NCI-H82 treated with DMSO at 0.1 percent for 48 hours (cell line): ENCODE data around the gene RNU6-8.
A peak's percentile ranks its signal among the peaks of the same experiment; 100 is the strongest.

ENCODE experiments used
- DNase-seq: peaks from one replicate; lab custom pipeline; 2025; ENCODE audit not compliant: unreplicated experiment; lab: John Stamatoyannopoulos, UW

Gene RNU6-8

GRCh38 chr14:32205554-32205953, 2.5 kb upstream of the RNU6-8 start:
- no peak for DNase-seq

- DNase-seq: no peak
Measured at GRCh38 chr14:32203928-32204357, 874 bp upstream of the RNU6-8 start.

DNA sequence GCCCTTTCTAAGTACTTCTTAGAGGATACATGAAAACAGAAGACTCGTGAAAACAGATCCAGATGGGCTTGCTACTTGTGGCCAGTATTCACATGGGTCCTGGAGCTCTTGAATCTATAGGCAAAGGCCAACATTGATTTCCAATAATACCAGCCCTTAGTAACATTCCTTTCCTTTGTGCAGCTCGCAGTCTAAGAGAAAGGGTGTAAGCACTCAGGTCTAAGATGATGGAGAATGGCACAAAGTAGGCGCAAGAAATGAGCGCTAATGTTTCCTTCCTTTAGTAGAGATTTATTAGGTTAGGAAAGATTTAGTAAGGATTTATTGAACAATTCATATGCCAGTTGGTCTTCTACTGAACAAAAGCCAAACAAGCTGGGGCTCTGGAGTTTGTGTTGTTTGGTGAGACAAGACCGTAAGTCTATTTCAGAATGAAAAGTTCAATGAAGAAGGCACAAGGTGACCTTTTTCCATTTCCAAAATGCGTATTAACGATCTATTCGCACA, 525 bp downstream of the RNU6-8 start:
- DNase-seq: peak; percentile 33

- peak; percentile 44 for DNase-seq
Measured at GRCh38 chr14:32201816-32202490, 1.1 kb downstream of the RNU6-8 start, which contains the start of gene RNU6-7. TSS of gene RNU6-7 (plus strand) at chr14:32202045.

- DNase-seq: peak; percentile 62
Measured at GRCh38 chr14:32201193-32201815, 1.8 kb downstream of the RNU6-8 start.

DNA sequence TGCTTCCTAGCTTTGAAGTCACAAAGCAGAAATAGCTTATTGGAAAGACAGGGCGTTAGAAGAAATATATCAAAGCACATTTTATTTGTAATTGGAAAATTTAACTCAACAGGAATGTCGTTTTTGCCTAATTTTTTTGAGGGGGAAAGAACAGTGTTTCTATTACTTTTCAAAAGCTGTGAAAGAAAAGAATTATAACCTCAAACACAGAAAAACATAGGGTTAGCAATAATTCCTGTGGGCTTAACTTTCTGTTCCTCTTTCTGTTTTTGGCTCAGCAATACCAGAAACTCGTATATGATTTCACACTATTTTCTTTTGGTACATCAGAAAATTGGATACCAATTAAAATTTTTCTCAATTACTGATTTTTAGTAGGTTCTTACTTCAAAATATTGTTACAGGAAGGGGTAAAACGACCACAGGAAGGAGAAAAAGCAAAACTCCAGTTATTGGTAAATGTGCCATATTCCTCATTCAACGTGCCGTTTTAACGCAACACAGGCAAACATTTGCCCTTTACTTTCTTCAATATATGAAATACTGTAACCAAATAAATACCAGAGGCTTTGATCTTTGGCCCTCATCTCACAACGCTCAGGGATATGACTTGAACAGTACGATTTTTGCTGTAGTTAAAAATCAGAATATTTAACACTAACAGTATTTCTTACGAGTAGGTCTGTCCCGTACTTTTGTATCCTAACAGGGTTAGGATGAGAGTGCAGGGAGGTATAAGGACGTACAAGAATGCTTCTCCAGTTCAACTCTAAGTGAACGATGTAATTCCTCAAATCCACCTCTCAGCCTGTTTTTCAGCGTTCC, 2.5 kb downstream of the RNU6-8 start:
- no peak for DNase-seq

DNA sequence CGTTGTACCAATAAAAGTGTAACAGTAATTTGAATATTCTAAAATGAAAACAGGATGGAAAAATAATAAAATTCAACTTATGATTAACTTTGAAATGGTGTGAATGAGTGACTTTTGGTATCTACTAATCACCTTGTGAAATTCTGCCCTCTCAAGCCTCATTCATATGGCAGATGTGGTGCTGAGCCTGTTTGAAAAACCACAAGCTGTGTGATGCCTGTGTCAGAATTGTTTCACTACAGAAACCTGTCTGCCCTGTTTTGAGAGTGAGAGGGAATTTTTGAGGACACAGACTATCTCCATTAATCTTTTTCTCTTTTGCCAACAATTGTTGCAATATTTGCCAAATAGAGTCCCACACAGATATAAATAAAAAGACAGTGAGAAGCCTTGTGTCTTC, 5.2 kb downstream of the RNU6-8 start:
- DNase-seq: no peak

GRCh38 chr14:32195636-32196035, 7.4 kb downstream of the RNU6-8 start:
- DNase-seq: no peak

- DNase-seq: no peak
Measured at GRCh38 chr14:32193532-32193931, 9.5 kb downstream of the RNU6-8 start.

DNA sequence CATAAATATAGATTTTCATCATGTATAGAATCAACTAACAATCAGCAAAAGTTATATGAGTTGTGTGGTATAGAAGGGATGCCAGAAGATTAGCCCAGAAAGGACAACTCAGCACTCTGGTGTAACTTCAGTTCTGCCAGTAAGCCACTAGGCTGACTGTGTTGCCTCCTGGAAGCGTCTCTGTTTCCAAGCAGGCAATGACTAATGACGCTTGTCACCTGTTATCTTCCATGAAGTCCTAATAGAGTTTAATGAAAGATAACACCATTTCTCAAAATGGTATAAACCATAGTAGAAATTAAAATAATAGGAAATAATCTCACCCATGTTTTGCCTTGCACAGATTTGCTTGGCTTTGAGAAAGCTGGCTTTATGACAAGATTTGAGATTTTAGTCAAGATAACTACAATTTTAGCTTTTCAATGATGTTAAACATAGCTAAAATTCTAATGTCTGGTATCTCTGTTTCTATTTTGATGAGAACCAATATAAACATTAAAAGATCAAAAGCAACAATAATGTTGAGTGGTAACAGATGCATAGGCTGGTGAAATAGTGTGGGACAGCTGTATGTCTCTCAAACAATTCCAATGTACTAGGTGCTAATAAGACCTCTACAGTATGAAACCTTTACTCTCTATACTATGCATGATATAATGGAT, 10.2 kb downstream of the RNU6-8 start:
- DNase-seq: no peak

DNA sequence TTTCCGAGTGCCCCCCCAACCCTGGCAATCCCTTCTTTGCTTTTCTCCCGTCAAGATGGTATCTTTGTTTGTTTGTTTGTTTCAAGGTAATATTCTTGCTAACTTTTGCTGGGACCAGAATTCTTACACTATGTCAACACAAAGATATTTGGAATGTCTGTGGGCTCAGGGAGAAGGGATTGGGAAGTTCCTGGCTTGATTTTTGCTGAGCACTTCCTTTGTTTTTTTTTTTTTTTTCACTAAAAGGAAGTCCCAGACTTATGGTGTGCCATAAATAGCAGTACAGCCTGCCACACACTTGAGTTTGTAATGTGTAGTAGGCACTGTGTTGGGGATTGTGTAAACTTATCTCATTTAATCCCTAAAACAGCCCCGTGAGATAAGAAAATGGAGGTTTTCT, 12.4 kb downstream of the RNU6-8 start:
- no peak for DNase-seq

DNA sequence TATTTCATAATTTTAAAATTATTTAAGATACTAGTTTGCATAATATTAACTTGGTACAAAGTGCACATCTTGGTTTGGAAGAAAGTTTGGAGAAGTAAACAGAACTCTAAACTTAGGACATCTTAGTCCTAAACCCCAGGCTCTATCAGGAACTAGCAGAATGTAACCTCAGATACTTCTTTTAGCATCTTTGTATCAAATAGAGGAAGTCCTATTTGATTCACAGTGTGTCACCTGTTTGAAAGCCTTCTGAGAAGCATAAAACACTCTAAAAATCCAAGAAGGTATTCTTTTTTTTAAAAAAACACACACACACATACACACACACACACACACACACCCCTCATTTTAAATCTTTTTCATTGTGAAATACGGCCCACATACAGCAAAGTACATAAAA, 13.3 kb downstream of the RNU6-8 start:
- DNase-seq: no peak

- no peak for DNase-seq
Measured at GRCh38 chr14:32186248-32186647, 16.8 kb downstream of the RNU6-8 start.

DNA sequence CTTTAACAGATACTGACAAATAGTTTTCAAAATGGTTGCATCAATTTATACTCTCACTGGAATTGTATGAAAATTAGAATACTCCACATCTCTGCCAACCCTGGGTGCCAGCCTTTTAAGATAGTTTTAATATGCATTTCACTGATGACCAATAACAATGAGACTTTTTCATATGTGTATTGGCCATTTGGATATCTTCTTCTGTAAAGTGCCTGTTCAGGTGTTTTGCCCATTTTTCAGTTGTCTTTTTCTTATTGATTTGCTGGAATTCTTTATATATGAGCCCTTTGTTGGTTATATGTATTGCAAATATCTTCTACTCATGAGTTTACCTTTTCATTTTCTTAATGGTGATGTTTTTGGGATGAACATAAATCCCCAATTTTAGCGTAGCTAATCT, 18.0 kb downstream of the RNU6-8 start:
- no peak for DNase-seq

DNA sequence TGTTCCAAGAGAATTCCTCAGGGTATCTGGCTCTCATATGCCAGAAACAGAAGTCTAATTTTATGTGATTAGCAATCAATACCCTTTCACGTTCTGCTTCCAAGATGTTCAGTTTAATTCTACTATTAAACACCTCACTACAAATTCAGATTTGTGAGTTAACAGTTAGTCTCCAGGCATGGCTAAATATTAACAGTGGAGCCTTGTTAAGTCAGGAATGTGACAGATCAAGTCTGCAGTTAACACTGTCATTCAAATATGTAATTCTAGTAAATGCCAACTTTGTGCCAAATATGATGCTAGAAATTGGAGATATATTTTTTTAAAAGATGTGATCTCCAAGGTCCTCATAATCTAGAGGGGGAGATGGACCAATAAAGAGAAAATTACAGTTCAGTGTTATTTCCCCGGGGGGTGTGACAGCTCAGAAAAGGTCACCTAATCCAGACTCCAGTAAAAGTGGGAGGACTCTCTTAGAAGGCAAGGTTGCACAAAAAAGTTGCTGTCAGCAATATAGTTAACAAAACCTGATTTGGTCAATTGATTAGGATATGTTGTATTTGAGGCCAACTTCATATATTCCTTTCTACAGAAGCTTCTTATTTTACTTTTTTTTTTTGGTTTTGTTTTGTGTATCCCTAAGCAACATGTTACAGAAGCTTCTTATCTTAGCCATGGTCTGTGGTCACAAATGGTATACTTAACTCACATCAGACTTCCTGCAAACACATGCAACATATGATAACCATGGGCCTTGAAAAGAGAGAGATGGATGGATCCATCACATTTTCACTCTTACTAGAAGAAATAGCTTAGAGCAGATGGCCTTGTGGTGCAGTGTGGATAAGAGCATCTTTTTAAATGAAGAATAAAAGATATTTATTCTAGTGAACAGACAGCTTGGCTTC, 19.7 kb downstream of the RNU6-8 start:
- no peak for DNase-seq

- no peak for DNase-seq
Measured at GRCh38 chr14:32171469-32171868, 31.6 kb downstream of the RNU6-8 start.

DNA sequence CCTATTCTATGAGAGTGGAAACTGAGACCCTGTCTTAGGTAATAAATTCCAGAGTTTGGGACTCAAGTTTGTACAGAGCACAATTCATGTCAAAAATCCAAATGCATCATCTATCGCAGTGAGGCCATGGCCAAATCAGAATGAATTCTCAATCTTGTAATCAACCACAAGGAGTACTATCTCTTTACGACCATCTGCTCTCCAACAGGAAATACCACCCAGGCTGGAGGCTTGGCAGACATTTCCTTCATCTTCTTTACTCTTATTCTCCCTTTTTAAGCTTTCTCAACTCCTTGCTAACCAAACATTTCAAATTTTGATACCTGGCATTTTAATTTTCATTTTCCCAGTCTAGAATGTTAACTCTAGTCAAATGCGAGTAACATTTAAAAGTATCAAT, 33.9 kb downstream of the RNU6-8 start:
- no peak for DNase-seq

GRCh38 chr14:32167907-32168306, 35.2 kb downstream of the RNU6-8 start:
- DNase-seq: no peak

DNA sequence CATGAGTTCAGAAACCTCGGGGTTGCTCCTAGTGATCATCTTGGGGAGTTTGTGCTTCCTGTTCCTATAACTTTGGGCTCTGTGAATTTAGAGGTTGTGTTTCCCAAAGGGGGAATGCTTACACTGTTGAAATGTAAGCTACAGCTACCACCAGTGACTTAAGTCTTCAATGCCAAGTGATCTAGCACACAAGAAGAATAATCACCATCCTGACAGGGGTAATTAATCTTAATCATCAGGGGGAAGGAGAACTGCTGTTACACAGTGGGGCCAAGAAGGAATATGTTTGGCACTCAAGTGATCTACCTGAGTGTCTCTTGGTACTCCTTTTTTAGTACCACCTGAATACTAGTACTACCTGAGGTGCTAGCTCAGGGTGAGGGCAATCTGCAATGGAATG, 36.1 kb downstream of the RNU6-8 start:
- DNase-seq: no peak

GRCh38 chr14:32166029-32166428, 37.0 kb downstream of the RNU6-8 start:
- DNase-seq: no peak
